ENCODE data around the gene PNPO.

DNA sequence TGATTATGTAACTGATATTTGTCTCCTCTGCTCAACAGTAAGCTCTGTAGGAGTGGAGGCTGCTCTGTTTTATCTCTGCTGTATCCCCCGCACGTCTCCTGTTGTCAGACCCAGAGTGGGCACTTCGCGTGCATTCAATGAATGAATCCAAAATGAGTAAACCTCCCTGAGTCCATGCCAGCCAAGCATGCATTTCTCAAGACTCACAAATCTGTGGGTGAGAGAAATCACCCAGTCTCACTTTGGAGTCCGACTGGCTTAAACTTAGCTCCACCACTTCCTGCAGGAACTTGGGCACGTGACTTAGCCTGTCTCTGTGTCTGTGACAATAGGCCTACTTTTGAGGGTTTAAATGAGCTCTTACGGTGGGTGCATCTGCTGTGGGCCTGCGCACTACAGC is 3.7 kb downstream of the PNPO start:
- TF ChIP-seq, protein P1, sequence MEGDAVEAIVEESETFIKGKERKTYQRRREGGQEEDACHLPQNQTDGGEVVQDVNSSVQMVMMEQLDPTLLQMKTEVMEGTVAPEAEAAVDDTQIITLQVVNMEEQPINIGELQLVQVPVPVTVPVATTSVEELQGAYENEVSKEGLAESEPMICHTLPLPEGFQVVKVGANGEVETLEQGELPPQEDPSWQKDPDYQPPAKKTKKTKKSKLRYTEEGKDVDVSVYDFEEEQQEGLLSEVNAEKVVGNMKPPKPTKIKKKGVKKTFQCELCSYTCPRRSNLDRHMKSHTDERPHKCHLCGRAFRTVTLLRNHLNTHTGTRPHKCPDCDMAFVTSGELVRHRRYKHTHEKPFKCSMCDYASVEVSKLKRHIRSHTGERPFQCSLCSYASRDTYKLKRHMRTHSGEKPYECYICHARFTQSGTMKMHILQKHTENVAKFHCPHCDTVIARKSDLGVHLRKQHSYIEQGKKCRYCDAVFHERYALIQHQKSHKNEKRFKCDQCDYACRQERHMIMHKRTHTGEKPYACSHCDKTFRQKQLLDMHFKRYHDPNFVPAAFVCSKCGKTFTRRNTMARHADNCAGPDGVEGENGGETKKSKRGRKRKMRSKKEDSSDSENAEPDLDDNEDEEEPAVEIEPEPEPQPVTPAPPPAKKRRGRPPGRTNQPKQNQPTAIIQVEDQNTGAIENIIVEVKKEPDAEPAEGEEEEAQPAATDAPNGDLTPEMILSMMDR (IDR thresholded peaks at IDR 0.05; ENCODE audit: low read length), result no peak
- TF ChIP-seq EZH2 (optimal IDR thresholded peaks at IDR 0.05; ENCODE audit: low read depth, low read length) (no peak), EZH2phosphoT487 (IDR thresholded peaks at IDR 0.05; ENCODE audit: low read length) (no peak)
